Osteoblast (primary cell): ENCODE results near the gene ACOT7. TPM values are rescaled to one million over a fixed set of nuclear protein-coding genes. Genes with fewer than 3 reads are reported as not detected.

ENCODE experiments used
- DNase-seq: peaks from one replicate; pipeline ENCODE4 v3.0.0; 2011; ENCODE audit warnings: low spot score, mixed read lengths; ENCODE audit not compliant: insufficient read length; ENCODE audit errors: missing footprints
- H2AFZ ChIP-seq: 2 replicates; pipeline ENCODE4 v1.6.0; 2011; ENCODE audit warnings: mild to moderate bottlenecking, low read length
- H3K27ac ChIP-seq: 2 replicates; pipeline ENCODE4 v1.5.1; 2011; ENCODE audit warnings: mild to moderate bottlenecking, low read depth, low read length, moderate library complexity
- H3K27me3 ChIP-seq: 2 replicates; pipeline ENCODE4 v1.6.0; 2012; ENCODE audit warnings: mild to moderate bottlenecking, control low read depth, inconsistent platforms, low read length, moderate library complexity; ENCODE audit not compliant: insufficient read depth
- H3K36me3 ChIP-seq: 2 replicates; pipeline ENCODE4 v1.5.1; 2011; ENCODE audit warnings: mild to moderate bottlenecking, low read length, control low read depth, moderate library complexity; ENCODE audit not compliant: insufficient read depth
- H3K4me1 ChIP-seq: 2 replicates; pipeline ENCODE4 v1.5.1; 2011; ENCODE audit warnings: mild to moderate bottlenecking, low read length, control low read depth, moderate library complexity; ENCODE audit not compliant: insufficient read depth
- H3K4me2 ChIP-seq: 2 replicates; pipeline ENCODE4 v1.6.0; 2011; ENCODE audit warnings: mild to moderate bottlenecking, low read length; ENCODE audit not compliant: insufficient read depth
- H3K4me3 ChIP-seq: fragments of 200-600 bp; sonication (generic); 3 replicates; pipeline ENCODE4 v1.5.1; 2012; ENCODE audit warnings: mild to moderate bottlenecking, low read length, inconsistent platforms; ENCODE audit not compliant: insufficient read depth
- H3K79me2 ChIP-seq: 2 replicates; pipeline ENCODE4 v1.6.0; 2012; ENCODE audit warnings: mild to moderate bottlenecking, low read length, control low read depth, inconsistent platforms; ENCODE audit not compliant: insufficient read depth
- H3K9me3 ChIP-seq: 2 replicates; pipeline ENCODE4 v1.5.1; 2011; ENCODE audit warnings: low read depth, low read length, control low read depth
- H4K20me1 ChIP-seq: 2 replicates; pipeline ENCODE4 v1.6.0; 2012; ENCODE audit warnings: mild to moderate bottlenecking, low read length, control low read depth; ENCODE audit not compliant: insufficient read depth
- total RNA-seq: library from RNA; depleted of rRNA; stranded (reverse); fragments of >200 nt; gene quantifications from 2 replicates; pipeline ENCODE4 v1.2.3, GENCODE V29; 2012
- TF ChIP-seq, protein P1 (sequence below): IDR thresholded peaks from 2 replicates; pipeline ENCODE4 v1.5.1; 2011; ENCODE audit warnings: mild to moderate bottlenecking, low read depth, low read length, moderate library complexity; ENCODE audit errors: extremely low read depth

The ACOT7 gene
- total RNA-seq, 1 donor = 10.9 TPM

DNA sequence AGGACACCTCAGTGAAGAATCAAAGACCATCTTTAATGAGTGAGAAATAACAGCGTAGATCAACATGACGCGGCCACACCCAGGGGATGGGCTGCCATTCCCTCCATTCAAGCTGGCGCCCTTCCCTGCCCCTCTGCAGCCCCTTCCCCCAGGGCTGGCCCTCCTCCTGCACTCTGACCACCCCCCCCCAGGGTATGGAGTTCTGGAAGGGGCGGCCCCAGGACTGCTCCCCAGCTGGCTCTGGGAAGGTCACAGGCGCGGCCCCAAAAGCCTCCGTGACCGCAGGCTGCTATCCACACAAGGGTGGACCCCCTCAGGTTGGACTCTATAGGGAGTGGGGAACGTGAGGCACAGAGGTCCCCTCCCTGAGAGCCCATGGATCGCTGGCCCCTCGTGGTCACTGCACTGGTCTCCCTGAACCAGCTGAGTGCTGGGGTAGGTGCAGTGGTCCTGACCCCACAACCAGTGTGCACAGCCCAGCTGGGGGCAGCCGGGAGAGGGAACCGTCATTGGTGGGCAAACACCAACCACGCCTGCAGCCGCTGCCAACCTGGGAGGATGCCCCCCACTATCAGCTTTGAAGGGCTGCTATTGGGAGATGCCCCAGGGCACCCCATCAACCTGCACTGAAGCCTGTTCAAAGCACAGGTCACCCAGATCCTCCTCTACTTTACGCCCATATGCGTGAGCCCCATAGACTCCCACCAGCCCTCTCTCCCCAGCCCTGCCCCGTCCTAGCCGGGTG is 116.6 kb downstream of the ACOT7 start:
- H3K36me3 ChIP-seq = no peaks in the 10 kb centered on the region
- H3K9me3 ChIP-seq = no peaks in the 10 kb centered on the region
- no peaks in the 10 kb centered on the region for H3K79me2 ChIP-seq
- peak overlapping the region; percentile 89 for H2AFZ ChIP-seq
- peak overlapping the region; percentile 74 for H3K4me2 ChIP-seq
- H3K27me3 ChIP-seq = no peaks in the 10 kb centered on the region
- peaks cover 6% of the 10 kb centered on the region for H4K20me1 ChIP-seq
- DNase-seq = no peak
- peak overlapping the region; percentile 53 for H3K4me3 ChIP-seq
- peak overlapping the region; percentile 77 for H3K27ac ChIP-seq
- H3K4me1 ChIP-seq = peaks cover 19% of the 10 kb centered on the region
- TF ChIP-seq, protein P1, sequence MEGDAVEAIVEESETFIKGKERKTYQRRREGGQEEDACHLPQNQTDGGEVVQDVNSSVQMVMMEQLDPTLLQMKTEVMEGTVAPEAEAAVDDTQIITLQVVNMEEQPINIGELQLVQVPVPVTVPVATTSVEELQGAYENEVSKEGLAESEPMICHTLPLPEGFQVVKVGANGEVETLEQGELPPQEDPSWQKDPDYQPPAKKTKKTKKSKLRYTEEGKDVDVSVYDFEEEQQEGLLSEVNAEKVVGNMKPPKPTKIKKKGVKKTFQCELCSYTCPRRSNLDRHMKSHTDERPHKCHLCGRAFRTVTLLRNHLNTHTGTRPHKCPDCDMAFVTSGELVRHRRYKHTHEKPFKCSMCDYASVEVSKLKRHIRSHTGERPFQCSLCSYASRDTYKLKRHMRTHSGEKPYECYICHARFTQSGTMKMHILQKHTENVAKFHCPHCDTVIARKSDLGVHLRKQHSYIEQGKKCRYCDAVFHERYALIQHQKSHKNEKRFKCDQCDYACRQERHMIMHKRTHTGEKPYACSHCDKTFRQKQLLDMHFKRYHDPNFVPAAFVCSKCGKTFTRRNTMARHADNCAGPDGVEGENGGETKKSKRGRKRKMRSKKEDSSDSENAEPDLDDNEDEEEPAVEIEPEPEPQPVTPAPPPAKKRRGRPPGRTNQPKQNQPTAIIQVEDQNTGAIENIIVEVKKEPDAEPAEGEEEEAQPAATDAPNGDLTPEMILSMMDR = no peak

DNA sequence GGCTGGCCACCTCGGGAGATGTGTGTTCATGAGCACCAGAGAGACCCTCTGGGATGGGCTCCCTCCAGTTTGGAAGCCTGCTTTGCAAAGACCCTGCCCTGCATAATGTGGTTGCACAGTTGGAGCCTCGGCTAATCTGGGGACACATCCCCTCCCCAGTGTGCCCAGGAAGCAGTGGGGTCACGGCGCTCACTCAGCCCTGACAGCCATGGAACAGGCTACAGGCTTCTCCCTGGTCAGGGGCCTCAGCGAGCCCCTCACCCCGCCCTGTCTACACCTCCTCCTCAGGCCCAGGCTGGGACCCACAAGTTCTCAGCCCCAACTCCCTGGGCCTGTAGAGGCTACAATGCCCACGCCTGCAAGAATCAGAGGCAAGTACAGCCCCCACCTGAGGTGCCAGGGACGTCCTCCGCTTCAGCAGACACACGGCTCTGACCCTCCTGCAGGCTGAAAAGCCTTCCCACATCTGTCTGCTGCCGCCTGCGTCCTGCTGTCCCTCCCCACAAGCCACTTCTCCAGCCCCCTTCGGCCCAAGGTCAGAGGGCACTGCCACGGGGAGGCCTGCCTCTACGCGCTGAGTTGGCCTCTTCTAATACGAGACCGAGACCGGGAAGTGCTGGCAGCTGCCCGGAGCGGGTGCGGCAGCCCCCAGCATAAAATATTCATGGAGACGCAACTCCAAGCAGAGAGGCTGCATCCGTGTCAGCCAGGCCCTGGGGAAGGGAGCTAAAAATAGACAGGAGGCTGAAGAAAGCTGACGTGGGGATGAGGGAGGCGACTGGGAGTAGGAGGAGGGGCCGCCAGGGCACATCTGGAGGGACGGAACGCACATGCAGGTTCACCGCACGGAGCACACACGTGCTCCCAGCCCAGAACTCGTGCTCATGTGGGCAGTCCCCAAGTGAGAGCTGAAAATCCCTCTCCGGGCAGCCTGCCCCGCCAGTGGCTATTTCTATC is 117.5 kb downstream of the ACOT7 start:
- Histone ChIP-seq H3K79me2 (no peaks in the 10 kb centered on the region), H3K9me3 (no peaks in the 10 kb centered on the region), H3K4me1 (peaks cover 19% of the 10 kb centered on the region), H3K27ac (peak overlapping the region; percentile 77), H3K36me3 (no peaks in the 10 kb centered on the region), H2AFZ (peak overlapping the region; percentile 89), H4K20me1 (peaks cover 6% of the 10 kb centered on the region), H3K4me2 (peak overlapping the region; percentile 74), H3K4me3 (peak overlapping the region; percentile 53), H3K27me3 (no peaks in the 10 kb centered on the region)
- DNase-seq = peak; percentile 99
- TF ChIP-seq, protein P1 = no peak

DNA sequence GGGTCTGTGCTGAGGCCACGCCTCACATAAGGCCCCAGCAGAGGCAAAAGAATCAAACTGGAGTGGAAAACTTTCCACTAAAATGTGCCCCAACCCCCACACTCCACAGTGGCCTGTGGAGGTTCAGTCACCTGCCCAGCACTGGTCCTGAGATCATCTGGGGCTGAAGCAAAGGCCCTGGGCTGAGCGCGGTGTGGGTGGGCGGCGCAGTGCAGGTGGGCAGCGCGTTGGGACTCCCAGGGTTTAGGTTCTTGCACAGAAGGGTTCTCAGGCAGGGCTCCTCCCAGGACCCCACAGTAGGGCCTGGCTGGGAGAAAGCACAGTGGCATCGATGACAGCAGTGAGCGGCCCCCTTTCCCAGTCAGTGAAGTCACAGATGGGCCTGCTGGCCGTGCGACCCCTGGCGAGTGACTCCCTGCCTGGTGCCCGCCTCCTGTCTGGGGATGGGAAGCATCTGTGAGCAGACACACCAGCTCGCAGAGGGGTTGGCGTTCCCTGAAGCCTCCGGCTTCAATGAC is 118.9 kb downstream of the ACOT7 start:
- TF ChIP-seq, protein P1 = no peak
- Histone ChIP-seq H3K27ac (no peak overlapping the region), H3K4me2 (no peak overlapping the region), H3K4me1 (peaks cover 19% of the 10 kb centered on the region), H3K27me3 (no peaks in the 10 kb centered on the region), H3K4me3 (no peak overlapping the region), H3K36me3 (no peaks in the 10 kb centered on the region), H3K79me2 (no peaks in the 10 kb centered on the region), H2AFZ (no peak overlapping the region), H3K9me3 (no peaks in the 10 kb centered on the region), H4K20me1 (peaks cover 6% of the 10 kb centered on the region)
- no peak for DNase-seq

DNA sequence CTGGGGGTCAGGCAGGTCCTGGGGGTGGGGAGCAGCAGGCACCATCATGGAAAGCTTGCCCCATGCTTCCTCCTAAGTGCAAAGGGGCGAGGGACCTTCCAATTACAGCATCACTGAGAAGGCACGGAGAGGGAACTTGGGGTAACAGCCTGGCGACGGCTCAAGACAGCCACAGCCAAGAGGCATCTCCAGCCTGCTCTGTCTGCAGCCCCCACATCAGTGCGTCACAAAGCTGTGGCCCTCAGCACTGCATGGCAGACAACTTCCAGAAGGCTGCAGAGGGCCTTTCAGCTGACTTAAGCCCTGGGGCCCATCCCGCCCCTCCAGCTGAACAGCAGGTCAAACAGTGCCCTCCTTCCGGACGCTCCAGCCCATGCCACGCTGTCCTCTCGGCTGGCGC is 119.5 kb downstream of the ACOT7 start:
- Histone ChIP-seq H2AFZ (no peak overlapping the region), H3K4me3 (no peak overlapping the region), H3K79me2 (no peaks in the 10 kb centered on the region), H3K36me3 (no peaks in the 10 kb centered on the region), H3K4me1 (peaks cover 19% of the 10 kb centered on the region), H3K27ac (no peak overlapping the region), H4K20me1 (peaks cover 6% of the 10 kb centered on the region), H3K9me3 (no peaks in the 10 kb centered on the region), H3K27me3 (no peaks in the 10 kb centered on the region), H3K4me2 (no peak overlapping the region)
- TF ChIP-seq, protein P1 = no peak
- no peak for DNase-seq
